Loucy (cell line): ENCODE measurements around the gene FGF3.

ENCODE experiments used
- CTCF ChIP-seq: fragments of 200-600 bp; sonication (generic); conservative IDR thresholded peaks from 2 replicates; pipeline ENCODE4 v1.5.1; 2014; ENCODE audit warnings: mild to moderate bottlenecking, antibody characterized with exemption, low read length
- EZH2phosphoT487 ChIP-seq: fragments of 200-600 bp; IDR thresholded peaks from 2 replicates; pipeline ENCODE4 v1.6.1; 2018; ENCODE audit warnings: antibody characterized with exemption, mild to moderate bottlenecking, moderate library complexity, borderline replicate concordance

- no peak for TF ChIP-seq CTCF
- TF ChIP-seq EZH2phosphoT487 = no peak
Measured at GRCh38 chr11:69841170-69841858, 22.1 kb upstream of the FGF3 start.
